Left ventricle myocardium inferior (tissue), 1 donor: ENCODE measurements around the gene DERL3. TPM values are rescaled to one million over a fixed set of nuclear protein-coding genes. Genes with fewer than 3 reads are reported as not detected.

Source experiments
- DNase-seq: peaks from one replicate; pipeline ENCODE4 v3.0.0-alpha.2; 2020
- H3K27ac ChIP-seq: fragments of 200-600 bp; replicated peaks from 2 replicates; pipeline ENCODE4 v1.8.0; 2021
- H3K27me3 ChIP-seq: fragments of 200-600 bp; 2 replicates; pipeline ENCODE4 v1.8.0; 2021; ENCODE audit warnings: low read depth
- H3K36me3 ChIP-seq: fragments of 200-600 bp; 2 replicates; pipeline ENCODE4 v1.8.0; 2021
- H3K4me1 ChIP-seq: fragments of 200-600 bp; 2 replicates; pipeline ENCODE4 v1.8.0; 2021
- H3K4me3 ChIP-seq: fragments of 200-600 bp; 2 replicates; pipeline ENCODE4 v1.8.0; 2021; ENCODE audit warnings: mild to moderate bottlenecking, moderate library complexity
- H3K9me3 ChIP-seq: fragments of 200-600 bp; replicated peaks from 2 replicates; pipeline ENCODE4 v1.8.0; 2021
- intact Hi-C: fragments of 100-400 bp; cut with micrococcal nuclease; formaldehyde crosslinking; loops from one replicate; pipeline ENCODE4 v1.11.0; 2022
- total RNA-seq: library from RNA; stranded (reverse); fragmentation: NEBNext Ultra II Directional; extraction: Animal tissue kit (Norgen Biotek cat#: 25700); gene quantifications from one replicate; pipeline ENCODE4 v1.2.1, GENCODE V29; 2021
- TF ChIP-seq, protein P1 (sequence below): fragments of 200-600 bp; IDR thresholded peaks from 2 replicates; pipeline ENCODE4 v1.8.0; 2021; ENCODE audit warnings: antibody characterized with exemption, mild to moderate bottlenecking, borderline replicate concordance
- donor health status: DM: no; HTN: yes; CAD: no; lungs with severe emphysema.

The DERL3 gene
- total RNA-seq, 1 donor from 2014 or later = 2.0 TPM

- no peak overlapping the region for H3K4me3 ChIP-seq
- intact Hi-C loops = no loop called here
- H3K9me3 ChIP-seq = no peaks in the 10 kb centered on the region
- H3K27me3 ChIP-seq = no peaks in the 10 kb centered on the region
- TF ChIP-seq, protein P1, sequence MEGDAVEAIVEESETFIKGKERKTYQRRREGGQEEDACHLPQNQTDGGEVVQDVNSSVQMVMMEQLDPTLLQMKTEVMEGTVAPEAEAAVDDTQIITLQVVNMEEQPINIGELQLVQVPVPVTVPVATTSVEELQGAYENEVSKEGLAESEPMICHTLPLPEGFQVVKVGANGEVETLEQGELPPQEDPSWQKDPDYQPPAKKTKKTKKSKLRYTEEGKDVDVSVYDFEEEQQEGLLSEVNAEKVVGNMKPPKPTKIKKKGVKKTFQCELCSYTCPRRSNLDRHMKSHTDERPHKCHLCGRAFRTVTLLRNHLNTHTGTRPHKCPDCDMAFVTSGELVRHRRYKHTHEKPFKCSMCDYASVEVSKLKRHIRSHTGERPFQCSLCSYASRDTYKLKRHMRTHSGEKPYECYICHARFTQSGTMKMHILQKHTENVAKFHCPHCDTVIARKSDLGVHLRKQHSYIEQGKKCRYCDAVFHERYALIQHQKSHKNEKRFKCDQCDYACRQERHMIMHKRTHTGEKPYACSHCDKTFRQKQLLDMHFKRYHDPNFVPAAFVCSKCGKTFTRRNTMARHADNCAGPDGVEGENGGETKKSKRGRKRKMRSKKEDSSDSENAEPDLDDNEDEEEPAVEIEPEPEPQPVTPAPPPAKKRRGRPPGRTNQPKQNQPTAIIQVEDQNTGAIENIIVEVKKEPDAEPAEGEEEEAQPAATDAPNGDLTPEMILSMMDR = no peak
- DNase-seq = no peak
- no peak overlapping the region for H3K27ac ChIP-seq
- H3K4me1 ChIP-seq = peaks cover 65% of the 10 kb centered on the region
- peaks cover 8% of the 10 kb centered on the region for H3K36me3 ChIP-seq
These were observed 1.2 kb upstream of the DERL3 start for GRCh38 chr22:23840026-23840425.

- TF ChIP-seq, protein P1 = no peak
- H3K4me1 ChIP-seq = peaks cover 71% of the 10 kb centered on the region
- H3K9me3 ChIP-seq = no peaks in the 10 kb centered on the region
- H3K4me3 ChIP-seq = peak overlapping the region; percentile 58
- intact Hi-C loops = no loop called here
- H3K36me3 ChIP-seq = peaks cover 27% of the 10 kb centered on the region
- peak overlapping the region; percentile 96 for H3K27ac ChIP-seq
- no peak for DNase-seq
- H3K27me3 ChIP-seq = no peaks in the 10 kb centered on the region
These were observed 710 bp downstream of the DERL3 start for GRCh38 chr22:23837911-23838680.

- H3K4me1 ChIP-seq = peaks cover 77% of the 10 kb centered on the region
- H3K36me3 ChIP-seq = peaks cover 27% of the 10 kb centered on the region
- intact Hi-C loops = no loop called here
- H3K4me3 ChIP-seq = no peak overlapping the region
- H3K27ac ChIP-seq = peak overlapping the region; percentile 96
- H3K9me3 ChIP-seq = no peaks in the 10 kb centered on the region
- DNase-seq = no peak
- H3K27me3 ChIP-seq = no peaks in the 10 kb centered on the region
- TF ChIP-seq, protein P1 = no peak
These were observed 1.3 kb downstream of the DERL3 start for GRCh38 chr22:23837496-23837859.

GRCh38 chr22:23836692-23837495 is 1.9 kb downstream of the DERL3 start:
- H3K4me1 ChIP-seq = peaks cover 83% of the 10 kb centered on the region
- peak overlapping the region; percentile 96 for H3K27ac ChIP-seq
- no peak overlapping the region for H3K4me3 ChIP-seq
- H3K9me3 ChIP-seq = no peaks in the 10 kb centered on the region
- H3K27me3 ChIP-seq = no peaks in the 10 kb centered on the region
- intact Hi-C loops = no loop called here
- DNase-seq = no peak
- TF ChIP-seq, protein P1 = no peak
- H3K36me3 ChIP-seq = peaks cover 29% of the 10 kb centered on the region

GRCh38 chr22:23836281-23836680 is 2.5 kb downstream of the DERL3 start:
- Histone ChIP-seq H3K4me3 (no peak overlapping the region), H3K9me3 (no peaks in the 10 kb centered on the region), H3K27me3 (no peaks in the 10 kb centered on the region), H3K4me1 (peaks cover 89% of the 10 kb centered on the region), H3K27ac (peak overlapping the region; percentile 96), H3K36me3 (peaks cover 35% of the 10 kb centered on the region)
- TF ChIP-seq, protein P1 = no peak
- intact Hi-C loops = no loop called here
- no peak for DNase-seq
